AG09319 (cell line): Measurements from ENCODE around the gene CD4.

Source experiments
- DNase-seq: peaks from one replicate; pipeline ENCODE4 v3.0.0-alpha.2; 2010; ENCODE audit warnings: low read depth; ENCODE audit errors: extremely low read depth
- TF ChIP-seq, protein P1 (sequence below): IDR thresholded peaks from 2 replicates; pipeline ENCODE4 v1.5.1; 2011; ENCODE audit warnings: low read depth, mild to moderate bottlenecking, inconsistent platforms, low read length, moderate library complexity

Gene CD4

DNA sequence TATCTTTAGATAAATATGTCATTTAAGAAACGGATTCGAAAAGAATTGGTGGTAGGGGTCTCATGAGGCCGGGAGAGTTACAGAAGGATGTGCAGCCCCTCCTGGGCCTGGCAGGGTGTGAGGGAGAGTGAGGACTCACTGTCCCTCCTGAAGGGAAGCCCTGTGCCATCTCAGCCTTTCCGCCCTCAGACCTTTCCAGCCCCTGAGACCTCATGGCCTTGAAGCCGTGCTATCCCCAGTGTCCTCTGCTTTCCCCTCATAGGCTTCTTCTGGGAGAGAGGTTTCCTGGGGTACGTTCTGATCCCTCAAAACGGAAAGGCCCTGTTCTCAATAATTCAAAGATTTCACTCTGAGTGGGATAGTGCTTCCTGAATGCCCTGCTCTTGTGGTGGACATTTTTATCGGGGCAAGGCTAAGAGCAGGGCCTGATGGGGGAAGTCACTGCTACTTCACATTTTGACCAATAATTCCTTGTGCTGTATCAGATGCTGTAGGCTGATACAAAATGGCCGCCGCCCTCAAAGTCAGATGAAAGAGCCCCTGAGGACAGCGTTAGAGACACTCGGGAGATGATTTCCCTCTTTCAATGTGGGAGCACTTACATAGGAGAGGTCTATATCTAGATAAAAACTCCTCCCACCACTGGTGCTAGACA, 1.3 kb downstream of the CD4 start:
- TF ChIP-seq, protein P1, sequence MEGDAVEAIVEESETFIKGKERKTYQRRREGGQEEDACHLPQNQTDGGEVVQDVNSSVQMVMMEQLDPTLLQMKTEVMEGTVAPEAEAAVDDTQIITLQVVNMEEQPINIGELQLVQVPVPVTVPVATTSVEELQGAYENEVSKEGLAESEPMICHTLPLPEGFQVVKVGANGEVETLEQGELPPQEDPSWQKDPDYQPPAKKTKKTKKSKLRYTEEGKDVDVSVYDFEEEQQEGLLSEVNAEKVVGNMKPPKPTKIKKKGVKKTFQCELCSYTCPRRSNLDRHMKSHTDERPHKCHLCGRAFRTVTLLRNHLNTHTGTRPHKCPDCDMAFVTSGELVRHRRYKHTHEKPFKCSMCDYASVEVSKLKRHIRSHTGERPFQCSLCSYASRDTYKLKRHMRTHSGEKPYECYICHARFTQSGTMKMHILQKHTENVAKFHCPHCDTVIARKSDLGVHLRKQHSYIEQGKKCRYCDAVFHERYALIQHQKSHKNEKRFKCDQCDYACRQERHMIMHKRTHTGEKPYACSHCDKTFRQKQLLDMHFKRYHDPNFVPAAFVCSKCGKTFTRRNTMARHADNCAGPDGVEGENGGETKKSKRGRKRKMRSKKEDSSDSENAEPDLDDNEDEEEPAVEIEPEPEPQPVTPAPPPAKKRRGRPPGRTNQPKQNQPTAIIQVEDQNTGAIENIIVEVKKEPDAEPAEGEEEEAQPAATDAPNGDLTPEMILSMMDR = no peak
- no peak for DNase-seq

DNA sequence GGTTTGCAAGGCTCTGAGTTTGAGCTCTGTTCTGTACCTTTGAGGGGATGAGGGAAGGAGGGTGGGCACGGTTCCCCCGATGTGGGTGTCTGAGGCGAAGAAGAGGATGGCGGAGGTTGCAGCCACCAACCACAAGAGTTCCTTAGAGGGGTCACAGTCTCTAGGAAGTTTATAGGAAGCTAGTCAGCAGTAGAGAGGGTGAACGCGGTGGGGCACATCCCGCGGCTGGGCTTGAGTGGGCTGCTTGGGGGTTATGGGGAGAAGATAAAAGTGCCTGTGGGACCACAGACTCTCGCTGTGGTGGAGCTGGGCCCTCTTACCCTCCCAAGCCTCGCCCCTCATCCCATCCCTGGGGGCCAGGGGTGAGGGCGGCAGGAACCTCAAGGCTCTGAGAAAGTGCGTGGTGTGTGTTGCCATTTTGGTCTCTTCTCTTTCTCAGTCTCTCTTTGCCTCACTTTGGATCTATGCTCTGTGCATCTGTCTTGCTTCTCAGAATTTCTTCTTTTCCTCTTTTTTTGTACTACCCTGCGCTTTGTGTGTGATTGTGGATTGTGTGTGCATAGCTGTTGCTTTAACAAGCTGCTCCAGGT, 2.7 kb downstream of the CD4 start:
- DNase-seq = no peak
- TF ChIP-seq, protein P1 = no peak

DNA sequence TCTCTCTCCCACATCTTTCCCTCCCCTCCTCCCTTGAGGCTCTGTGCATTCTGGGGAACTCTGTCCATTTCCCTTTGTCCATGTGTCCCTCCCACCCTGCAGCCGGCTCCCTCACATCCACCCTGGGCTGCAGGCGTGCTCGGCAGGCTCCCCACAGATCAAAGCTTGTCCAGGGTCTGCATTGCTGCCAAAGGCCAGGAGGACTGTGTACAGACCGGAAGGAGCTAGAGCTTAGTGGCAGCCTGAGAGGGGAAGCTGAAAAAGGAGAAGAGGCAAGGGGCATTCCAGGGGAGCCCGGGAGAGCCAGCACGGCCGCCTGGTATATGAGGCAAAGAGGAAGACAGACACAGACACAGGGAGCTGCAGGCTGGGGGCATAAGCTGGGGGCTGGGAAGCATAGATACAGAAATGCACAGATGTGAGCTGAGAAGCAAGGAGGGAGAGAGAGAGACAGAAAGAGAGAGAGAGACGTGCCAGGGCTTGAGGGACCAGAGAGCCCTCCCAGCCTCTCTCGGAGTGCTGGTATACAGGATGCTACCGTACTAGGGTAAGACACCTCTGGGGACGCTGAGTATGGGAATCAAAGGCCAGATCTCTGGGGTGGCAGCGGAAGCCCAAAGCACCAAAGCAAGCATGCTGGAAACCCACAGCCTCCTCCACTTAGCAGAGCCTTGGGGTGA, 3.3 kb downstream of the CD4 start:
- DNase-seq = no peak
- TF ChIP-seq, protein P1 = no peak

DNA sequence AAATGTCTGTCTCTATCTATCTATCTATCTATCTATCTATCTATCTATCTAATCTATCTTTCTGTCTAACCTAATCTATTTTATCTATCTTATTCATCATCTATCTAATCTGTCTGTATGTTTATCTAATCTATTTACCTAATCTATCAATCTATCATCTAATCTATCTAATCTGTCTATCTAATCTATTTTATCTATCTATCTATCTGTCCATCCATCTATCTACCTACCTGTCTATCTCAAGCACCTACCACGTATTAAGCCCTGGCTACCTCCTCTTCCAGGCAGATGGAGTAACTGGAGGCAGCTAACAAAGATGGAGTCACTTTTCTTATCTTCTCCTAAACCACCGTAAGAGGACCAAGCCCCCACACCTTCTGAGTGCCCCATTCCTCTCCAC, 5.8 kb downstream of the CD4 start:
- no peak for DNase-seq
- TF ChIP-seq, protein P1 = no peak

DNA sequence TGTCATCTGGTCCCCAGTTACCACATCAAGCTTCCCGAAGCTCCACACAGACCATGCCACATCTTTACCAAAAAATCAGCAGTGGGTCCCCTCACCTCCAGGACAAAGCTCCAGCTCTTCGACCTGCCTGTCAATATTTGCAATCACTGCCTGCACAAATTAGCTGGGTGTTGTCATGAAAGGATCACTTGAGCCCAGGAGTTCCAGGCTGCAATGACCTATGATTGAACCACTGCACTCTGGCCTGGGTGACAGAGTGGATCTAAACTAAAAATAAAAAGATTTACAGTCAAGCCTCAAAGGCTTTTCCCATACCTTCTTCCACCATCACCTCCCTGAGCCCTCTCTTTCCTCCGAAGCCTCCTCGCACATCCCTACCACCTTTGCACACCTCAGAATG, 7.2 kb downstream of the CD4 start:
- TF ChIP-seq, protein P1 = no peak
- DNase-seq = no peak

DNA sequence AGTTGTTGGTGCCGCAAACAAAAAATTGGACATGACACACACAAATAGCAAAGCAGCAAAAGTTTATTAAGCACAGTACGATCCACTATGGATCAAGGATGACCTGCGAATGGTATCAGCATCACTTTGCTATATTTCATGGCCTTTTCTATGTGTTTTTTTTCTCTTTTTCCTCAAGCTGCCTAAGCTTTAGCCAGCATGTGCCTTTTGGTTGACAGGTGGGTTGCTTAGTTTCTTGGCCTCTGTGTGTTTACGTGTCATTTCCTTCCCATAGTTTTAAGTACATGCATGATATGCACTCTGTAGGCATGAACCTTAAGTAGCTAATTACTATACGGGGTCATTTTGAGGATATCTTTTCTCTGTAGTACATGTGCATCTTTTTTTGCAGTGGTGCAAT, 9.8 kb downstream of the CD4 start:
- DNase-seq = no peak
- TF ChIP-seq, protein P1 = no peak

DNA sequence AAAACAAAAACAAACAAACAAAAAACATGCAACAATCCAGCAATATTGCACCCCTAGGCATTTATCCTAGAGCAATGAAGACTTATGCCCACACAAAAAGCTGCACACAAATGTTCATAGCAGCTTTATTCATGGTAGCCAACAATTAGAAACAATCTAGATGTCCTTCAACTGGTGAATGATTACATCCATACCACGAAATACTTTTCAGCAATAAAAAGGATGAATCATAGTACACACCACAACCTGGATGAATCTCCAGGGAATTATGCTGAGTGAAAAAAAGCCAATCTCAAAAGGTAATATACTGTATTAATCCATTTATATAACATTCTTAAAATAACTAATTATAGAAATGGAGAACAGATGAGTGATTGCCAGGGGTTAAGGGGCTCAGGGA, 17.8 kb downstream of the CD4 start:
- TF ChIP-seq, protein P1 = no peak
- DNase-seq = no peak
